Activated CD4-positive, alpha-beta T cell treated with anti-CD3 and anti-CD28 coated beads, Interleukin-2, amount 50 U/mL, for 24 hours (primary cell): ENCODE results near the gene CTNNAL1.
"Not testable (repeated sequence)": the region's sequence is repeated elsewhere in the genome, so short reads cannot be mapped to it uniquely, and the experiment has no call there.

Experiments used
- DNase-seq, 2 donors: peaks; one replicate each; pipeline ENCODE4 v3.0.0-alpha.2; 2020; ENCODE audit warnings: low read depth in 1 of 2, low spot score in 1 of 2

The CTNNAL1 gene

GRCh38 chr9:109012876-109013678 lies at the start of gene CTNNAL1:
CTNNAL1 (minus strand) TSS chr9:109013499; CDS start chr9:109013442, 57 bp downstream.
- peak; percentile 51 to 68 for DNase-seq

- DNase-seq, result no peak
Measured at GRCh38 chr9:109062543-109062942, 49.2 kb upstream of the CTNNAL1 start.

GRCh38 chr9:109060191-109060590 lies 46.9 kb upstream of the CTNNAL1 start:
- no peak for DNase-seq

- not testable (repeated sequence) for DNase-seq
Measured at GRCh38 chr9:109053121-109053520, 39.8 kb upstream of the CTNNAL1 start.

GRCh38 chr9:109052416-109052815 lies 39.1 kb upstream of the CTNNAL1 start:
- no peak for DNase-seq

- DNase-seq, result no peak
Measured at GRCh38 chr9:109051733-109052132, 38.4 kb upstream of the CTNNAL1 start.

GRCh38 chr9:109050444-109050843 lies 37.1 kb upstream of the CTNNAL1 start:
- DNase-seq, result no peak

- no peak for DNase-seq
Measured at GRCh38 chr9:109048822-109049221, 35.5 kb upstream of the CTNNAL1 start.

- no peak for DNase-seq
Measured at GRCh38 chr9:109047259-109047658, 34.0 kb upstream of the CTNNAL1 start.

GRCh38 chr9:109046346-109046745 lies 33.0 kb upstream of the CTNNAL1 start:
- DNase-seq, result no peak

GRCh38 chr9:109043578-109043977 lies 30.3 kb upstream of the CTNNAL1 start:
- DNase-seq, result no peak

GRCh38 chr9:109040571-109040970 lies 27.3 kb upstream of the CTNNAL1 start:
- DNase-seq, result no peak

GRCh38 chr9:109039539-109039938 lies 26.2 kb upstream of the CTNNAL1 start:
- DNase-seq, result no peak

GRCh38 chr9:109037946-109038715 lies 24.8 kb upstream of the CTNNAL1 start:
- no peak for DNase-seq

- DNase-seq, result no peak
Measured at GRCh38 chr9:109036744-109037680, 23.7 kb upstream of the CTNNAL1 start.

GRCh38 chr9:109035684-109036423 lies 22.6 kb upstream of the CTNNAL1 start:
- no peak for DNase-seq

- DNase-seq, result no peak
Measured at GRCh38 chr9:109033941-109034700, 20.8 kb upstream of the CTNNAL1 start.

GRCh38 chr9:109031241-109031640 lies 17.9 kb upstream of the CTNNAL1 start:
- no peak for DNase-seq

- DNase-seq, result no peak
Measured at GRCh38 chr9:109030426-109030825, 17.1 kb upstream of the CTNNAL1 start.

- no peak for DNase-seq
Measured at GRCh38 chr9:109028457-109028856, 15.2 kb upstream of the CTNNAL1 start.
